OCI-LY3 (cell line): Measurements from ENCODE around the gene PIBF1.
A peak's percentile ranks its signal among the peaks of the same experiment; 100 is the strongest.

Source experiments
- H2AFZ ChIP-seq: fragments of 200-600, 300-600 bp; shearing (Covaris generic); 2 replicates; pipeline ENCODE4 v1.6.0; 2014; ENCODE audit warnings: antibody characterized with exemption, low read depth, low read length
- H3K27ac ChIP-seq: fragments of 200-600, 300-600 bp; sonication (generic); 2 replicates; pipeline ENCODE4 v1.5.1; 2014; ENCODE audit warnings: mild to moderate bottlenecking, low read length, moderate library complexity, mixed read lengths
- H3K27me3 ChIP-seq: fragments of 200-600, 300-600 bp; sonication (generic); 2 replicates; pipeline ENCODE4 v1.6.1; 2014; ENCODE audit warnings: low read depth, low read length, mixed read lengths
- H3K36me3 ChIP-seq: fragments of 200-600, 300-600 bp; sonication (generic); replicated peaks from 2 replicates; pipeline ENCODE3; 2014; ENCODE audit warnings: low read depth, low read length, mixed read lengths
- H3K4me1 ChIP-seq: fragments of 300-600, 200-600 bp; sonication (generic); 2 replicates; pipeline ENCODE4 v1.6.1; 2014; ENCODE audit warnings: low read length, mixed read lengths
- H3K4me2 ChIP-seq: fragments of 200-600, 300-600 bp; sonication (generic); 2 replicates; pipeline ENCODE4 v1.6.1; 2014; ENCODE audit warnings: low read length, mixed read lengths
- H3K4me3 ChIP-seq: fragments of 300-600, 200-600 bp; sonication (generic); 2 replicates; pipeline ENCODE4 v1.5.1; 2014; ENCODE audit warnings: antibody characterized with exemption, mild to moderate bottlenecking, low read length, moderate library complexity
- H3K79me2 ChIP-seq: fragments of 300-600, 200-600 bp; shearing (Covaris generic); 2 replicates; pipeline ENCODE4 v1.6.1; 2014; ENCODE audit warnings: mild to moderate bottlenecking, low read length, mixed read lengths
- H3K9ac ChIP-seq: fragments of 300-600, 200-600 bp; shearing (Covaris generic); 2 replicates; pipeline ENCODE4 v1.6.0; 2014; ENCODE audit warnings: mild to moderate bottlenecking, low read length, moderate library complexity
- H3K9me3 ChIP-seq: fragments of 200-600, 300-600 bp; shearing (Covaris generic); 2 replicates; pipeline ENCODE4 v1.6.1; 2014; ENCODE audit warnings: low read length, mixed read lengths; ENCODE audit not compliant: insufficient read depth
- H4K20me1 ChIP-seq: fragments of 200-600, 300-600 bp; sonication (generic); 2 replicates; pipeline ENCODE4 v1.6.1; 2016; ENCODE audit warnings: low read length, mixed read lengths; ENCODE audit not compliant: insufficient read depth
- EZH2phosphoT487 ChIP-seq: fragments of 200-600 bp; shearing (Covaris generic); IDR thresholded peaks from 2 replicates; pipeline ENCODE4 v1.6.1; 2018; ENCODE audit warnings: antibody characterized with exemption, mixed run types, low read depth
- TF ChIP-seq, protein P1 (sequence below): fragments of 200-600, 300-600 bp; sonication (generic); IDR thresholded peaks from 2 replicates; pipeline ENCODE4 v1.5.1; 2014; ENCODE audit warnings: antibody characterized with exemption, low read length, low read depth

The PIBF1 gene

DNA sequence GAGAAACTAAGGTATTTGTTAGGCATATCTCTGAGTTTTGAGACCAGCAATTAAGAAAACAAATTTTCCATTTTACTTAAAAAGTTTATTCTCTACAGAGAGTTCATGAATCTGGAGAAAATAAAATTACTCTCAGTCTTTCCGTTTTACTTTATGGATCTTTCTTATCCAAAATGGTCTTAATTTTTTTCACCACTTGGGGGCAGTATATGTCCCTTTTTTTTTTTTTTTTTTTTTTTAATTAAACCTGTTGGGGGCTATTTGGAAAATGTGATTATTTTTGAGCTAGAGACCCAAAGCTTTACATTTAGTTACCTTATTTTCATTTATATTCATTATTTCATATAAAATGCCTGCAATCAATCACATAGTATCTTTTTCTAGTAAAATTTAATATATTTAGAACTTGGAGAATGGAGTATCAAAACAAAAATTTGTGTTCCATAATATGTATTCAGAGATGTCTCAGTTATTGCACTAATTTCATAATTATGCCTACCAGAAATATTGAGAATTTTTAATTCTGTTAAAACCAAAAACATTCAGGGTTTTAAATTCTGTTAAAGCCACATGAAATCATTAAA lies 27.1 kb downstream of the PIBF1 start:
- H3K36me3 ChIP-seq, result peaks cover 22% of the 10 kb centered on the region
- H3K27me3 ChIP-seq, result no peaks in the 10 kb centered on the region
- H3K4me1 ChIP-seq, result peaks cover 3% of the 10 kb centered on the region; the same call in 1 of the 2 replicates
- H3K4me3 ChIP-seq, result no peak overlapping the region
- H2AFZ ChIP-seq, result no peak overlapping the region
- H3K9me3 ChIP-seq, result no peaks in the 10 kb centered on the region
- H3K4me2 ChIP-seq, result no peak overlapping the region
- TF ChIP-seq, protein P1, sequence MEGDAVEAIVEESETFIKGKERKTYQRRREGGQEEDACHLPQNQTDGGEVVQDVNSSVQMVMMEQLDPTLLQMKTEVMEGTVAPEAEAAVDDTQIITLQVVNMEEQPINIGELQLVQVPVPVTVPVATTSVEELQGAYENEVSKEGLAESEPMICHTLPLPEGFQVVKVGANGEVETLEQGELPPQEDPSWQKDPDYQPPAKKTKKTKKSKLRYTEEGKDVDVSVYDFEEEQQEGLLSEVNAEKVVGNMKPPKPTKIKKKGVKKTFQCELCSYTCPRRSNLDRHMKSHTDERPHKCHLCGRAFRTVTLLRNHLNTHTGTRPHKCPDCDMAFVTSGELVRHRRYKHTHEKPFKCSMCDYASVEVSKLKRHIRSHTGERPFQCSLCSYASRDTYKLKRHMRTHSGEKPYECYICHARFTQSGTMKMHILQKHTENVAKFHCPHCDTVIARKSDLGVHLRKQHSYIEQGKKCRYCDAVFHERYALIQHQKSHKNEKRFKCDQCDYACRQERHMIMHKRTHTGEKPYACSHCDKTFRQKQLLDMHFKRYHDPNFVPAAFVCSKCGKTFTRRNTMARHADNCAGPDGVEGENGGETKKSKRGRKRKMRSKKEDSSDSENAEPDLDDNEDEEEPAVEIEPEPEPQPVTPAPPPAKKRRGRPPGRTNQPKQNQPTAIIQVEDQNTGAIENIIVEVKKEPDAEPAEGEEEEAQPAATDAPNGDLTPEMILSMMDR, result peak; percentile 51; the same call in 1 of the 2 replicates
- TF ChIP-seq EZH2phosphoT487, result no peak
- no peaks in the 10 kb centered on the region for H3K79me2 ChIP-seq
- H3K9ac ChIP-seq, result no peak overlapping the region
- H3K27ac ChIP-seq, result 0 out of 2 replicates have a peak overlapping the region, but pooled peaks have one; percentile 1
- no peaks in the 10 kb centered on the region for H4K20me1 ChIP-seq

DNA sequence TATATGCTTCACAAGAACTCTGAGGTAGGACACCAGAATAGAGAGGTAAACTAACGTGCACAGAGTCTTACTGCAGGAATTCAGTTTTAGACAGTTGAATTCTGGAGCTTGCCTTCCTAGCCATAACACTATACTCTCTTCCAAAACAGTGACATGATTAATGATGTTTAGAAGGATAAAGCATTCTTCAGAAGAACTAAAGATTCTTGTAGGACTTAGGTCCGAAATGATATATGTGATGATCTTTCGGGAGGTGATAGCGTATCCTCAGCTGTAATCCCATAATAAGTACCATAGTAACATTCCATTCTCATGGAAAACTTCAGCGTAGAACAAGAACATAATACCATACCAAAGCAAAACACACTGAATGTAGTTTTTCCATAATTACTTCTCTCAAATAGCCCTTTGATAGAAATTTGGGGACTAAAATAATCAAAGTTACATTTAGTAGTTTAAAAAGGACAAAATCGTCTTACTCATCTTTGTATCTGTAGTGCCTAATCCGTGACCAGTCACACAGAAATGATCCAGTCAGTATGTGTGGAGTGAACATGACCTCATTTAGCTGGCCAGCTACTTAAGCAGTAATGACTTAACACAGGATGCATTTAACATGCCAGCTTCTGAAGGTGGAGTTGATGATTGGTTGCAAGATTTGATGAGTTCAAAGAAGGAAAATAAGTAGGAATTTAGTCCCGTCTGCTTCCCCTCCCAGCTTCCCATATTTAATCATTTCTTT lies 38.4 kb downstream of the PIBF1 start:
- H3K9ac ChIP-seq, result no peak overlapping the region
- no peaks in the 10 kb centered on the region for H3K79me2 ChIP-seq
- no peaks in the 10 kb centered on the region for H3K9me3 ChIP-seq
- H3K4me3 ChIP-seq, result no peak overlapping the region
- no peak overlapping the region for H3K4me2 ChIP-seq
- no peaks in the 10 kb centered on the region for H4K20me1 ChIP-seq
- no peak overlapping the region for H2AFZ ChIP-seq
- peaks cover 9% of the 10 kb centered on the region for H3K4me1 ChIP-seq
- no peaks in the 10 kb centered on the region for H3K27me3 ChIP-seq
- peaks cover 36% of the 10 kb centered on the region for H3K36me3 ChIP-seq
- no peak overlapping the region for H3K27ac ChIP-seq
- no peak for TF ChIP-seq EZH2phosphoT487
- TF ChIP-seq, protein P1, result no peak

DNA sequence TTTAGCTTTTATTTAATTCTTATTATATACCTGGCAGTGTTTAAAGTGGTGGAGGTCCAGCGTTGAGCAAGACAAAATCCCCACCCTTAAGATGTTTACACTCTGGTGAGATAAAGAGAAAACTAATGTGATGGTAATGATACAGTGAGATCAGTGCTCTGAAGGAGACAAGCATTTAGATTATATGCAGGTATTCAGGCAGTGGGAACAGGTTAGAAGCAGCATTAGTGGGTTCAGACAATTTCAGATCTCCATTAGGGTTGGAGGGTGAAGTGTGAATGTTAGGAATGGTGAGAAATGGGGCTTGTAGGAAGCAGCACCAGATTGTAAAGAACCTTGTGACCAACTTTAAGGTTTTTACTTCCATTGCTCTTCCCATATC lies 39.0 kb downstream of the PIBF1 start:
- no peak overlapping the region for H3K9ac ChIP-seq
- H3K4me1 ChIP-seq, result peaks cover 9% of the 10 kb centered on the region
- H3K9me3 ChIP-seq, result no peaks in the 10 kb centered on the region
- H4K20me1 ChIP-seq, result no peaks in the 10 kb centered on the region
- TF ChIP-seq, protein P1, result no peak
- TF ChIP-seq EZH2phosphoT487, result no peak
- no peak overlapping the region for H3K4me2 ChIP-seq
- H3K36me3 ChIP-seq, result peaks cover 33% of the 10 kb centered on the region
- H3K79me2 ChIP-seq, result no peaks in the 10 kb centered on the region
- H2AFZ ChIP-seq, result no peak overlapping the region
- no peak overlapping the region for H3K27ac ChIP-seq
- no peak overlapping the region for H3K4me3 ChIP-seq
- H3K27me3 ChIP-seq, result no peaks in the 10 kb centered on the region

DNA sequence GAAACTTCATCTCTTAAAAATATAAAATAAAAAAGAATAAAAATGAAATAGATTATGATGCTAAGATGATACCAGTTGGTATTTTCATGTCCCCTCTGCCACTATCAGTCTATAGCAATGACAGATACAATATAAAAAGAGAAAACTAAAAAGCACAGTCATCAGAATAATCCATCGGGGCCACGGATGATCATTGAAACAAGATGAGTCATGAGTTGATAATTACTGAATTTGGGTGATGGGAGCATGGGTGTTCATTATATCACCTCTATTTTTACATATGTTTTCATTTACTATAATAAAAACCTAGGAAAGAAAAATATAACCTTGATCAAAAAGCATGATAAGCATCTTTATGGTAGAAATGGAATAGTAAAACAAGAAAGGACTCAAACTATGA lies 41.1 kb downstream of the PIBF1 start:
- Histone ChIP-seq H3K27ac (no peak overlapping the region), H3K4me3 (no peak overlapping the region), H3K36me3 (peaks cover 33% of the 10 kb centered on the region), H3K9me3 (no peaks in the 10 kb centered on the region), H3K4me1 (peaks cover 9% of the 10 kb centered on the region), H3K79me2 (no peaks in the 10 kb centered on the region), H2AFZ (no peak overlapping the region), H3K27me3 (no peaks in the 10 kb centered on the region), H4K20me1 (no peaks in the 10 kb centered on the region), H3K9ac (no peak overlapping the region), H3K4me2 (no peak overlapping the region)
- no peak for TF ChIP-seq EZH2phosphoT487
- TF ChIP-seq, protein P1, result no peak
